Activated CD4-positive, alpha-beta T cell treated with anti-CD3 and anti-CD28 coated beads, Interleukin-2, Interleukin-4, amounts not matched to agents 100 ng/mL and 50 ng/mL, durations not matched to agents 16 hours and 8 hours (primary cell): ENCODE measurements around the gene FN3KRP.
A peak's percentile ranks its signal among the peaks of the same experiment; 100 is the strongest.
"Not testable (repeated sequence)": the region's sequence is repeated elsewhere in the genome, so short reads cannot be mapped to it uniquely, and the experiment has no call there.

Experiments
- DNase-seq: peaks from one replicate; pipeline ENCODE4 v3.0.0-alpha.2; 2020; ENCODE audit warnings: low spot score

The FN3KRP gene

GRCh38 chr17:82744736-82745135 lies 28.2 kb downstream of the FN3KRP start:
- not testable (repeated sequence) for DNase-seq

DNA sequence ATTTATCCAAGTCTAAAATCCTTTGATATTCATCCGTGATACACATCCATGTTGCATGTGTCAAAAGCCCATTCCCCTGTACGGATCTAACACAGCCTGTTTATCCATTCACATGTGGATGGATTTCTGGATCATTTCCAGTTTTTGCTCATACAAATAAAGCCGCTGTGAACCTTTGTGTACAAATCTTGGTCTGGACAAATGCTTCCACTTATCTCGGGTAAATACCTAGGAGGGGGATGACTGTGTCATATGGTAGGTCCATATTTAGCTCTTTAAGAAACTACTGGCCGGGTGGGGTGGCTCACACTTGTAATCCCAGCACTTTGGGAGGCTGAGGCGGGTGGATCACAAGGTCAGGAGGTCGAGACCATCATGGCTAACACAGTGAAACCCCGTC lies 29.0 kb downstream of the FN3KRP start:
- no peak for DNase-seq

DNA sequence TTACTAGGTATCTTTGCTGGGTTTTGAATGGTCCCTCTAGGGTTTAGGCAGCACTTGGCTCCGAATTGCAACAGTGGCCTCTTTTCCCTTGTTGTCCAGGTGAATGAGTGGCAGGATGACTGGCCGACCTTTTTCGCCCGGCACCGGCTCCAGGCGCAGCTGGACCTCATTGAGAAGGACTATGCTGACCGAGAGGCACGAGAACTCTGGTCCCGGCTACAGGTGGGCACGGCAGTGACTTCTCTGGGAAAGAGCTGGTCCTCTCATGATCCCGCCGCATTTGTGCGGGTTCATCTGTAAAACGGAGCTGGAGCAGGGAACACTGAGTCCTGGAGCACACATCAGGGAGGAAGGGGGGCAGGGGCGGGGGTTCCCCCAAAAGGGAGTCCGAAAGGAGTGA lies 32.2 kb downstream of the FN3KRP start:
- no peak for DNase-seq

- DNase-seq: no peak
These were observed 33.9 kb downstream of the FN3KRP start for GRCh38 chr17:82750241-82750908.

DNA sequence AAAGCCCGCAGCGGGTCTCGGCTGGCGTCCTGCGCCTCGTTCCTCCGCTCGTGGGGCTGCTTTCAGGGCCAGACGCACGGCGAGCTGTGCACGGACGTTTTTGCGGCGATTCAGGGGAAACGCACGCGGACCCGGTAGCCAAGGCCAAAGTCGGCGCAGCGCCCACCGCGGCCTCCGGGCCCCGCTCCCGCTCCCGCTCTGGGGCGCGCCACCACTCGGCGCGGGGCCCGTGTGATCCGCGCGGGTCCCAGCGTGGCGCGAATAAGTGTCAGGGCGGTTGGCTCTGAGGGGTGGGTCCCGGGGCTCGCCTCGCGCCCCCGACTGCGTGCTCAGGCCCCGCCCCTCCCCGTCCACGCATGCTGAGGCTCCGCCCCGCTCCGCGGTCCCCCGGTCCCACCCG lies 34.7 kb downstream of the FN3KRP start:
- DNase-seq: no peak

GRCh38 chr17:82751571-82752370 lies 35.3 kb downstream of the FN3KRP start, which contains the start of gene TBCD:
TSS of gene TBCD (plus strand) at chr17:82752065. CDS start at chr17:82752194, 129 bp downstream.
- DNase-seq: peak; percentile 90

GRCh38 chr17:82752371-82753200 lies 36.1 kb downstream of the FN3KRP start:
- DNase-seq: peak; percentile 6

- no peak for DNase-seq
These were observed 36.6 kb downstream of the FN3KRP start for GRCh38 chr17:82753201-82753464.

GRCh38 chr17:82754297-82755208 lies 38.0 kb downstream of the FN3KRP start:
- peak; percentile 25 for DNase-seq

DNA sequence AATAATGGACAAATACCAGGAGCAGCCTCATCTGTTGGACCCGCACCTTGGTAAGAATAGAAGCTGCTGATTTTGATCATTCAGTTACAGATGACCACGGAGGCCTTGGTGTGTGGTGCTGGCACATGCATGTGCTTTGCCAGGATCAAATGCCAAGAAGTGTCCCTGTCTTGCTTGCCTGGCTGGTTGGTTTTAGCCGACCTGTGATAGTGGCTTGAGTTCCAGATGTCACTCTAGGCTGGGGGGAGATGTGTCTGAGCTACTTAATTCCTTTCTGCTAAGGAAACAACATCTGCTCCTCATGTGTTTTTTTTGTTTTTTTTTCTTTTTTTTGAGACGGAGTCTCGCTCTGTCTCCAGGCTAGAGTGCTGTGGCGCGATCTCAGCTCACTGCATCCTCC lies 39.7 kb downstream of the FN3KRP start:
- DNase-seq: no peak

DNA sequence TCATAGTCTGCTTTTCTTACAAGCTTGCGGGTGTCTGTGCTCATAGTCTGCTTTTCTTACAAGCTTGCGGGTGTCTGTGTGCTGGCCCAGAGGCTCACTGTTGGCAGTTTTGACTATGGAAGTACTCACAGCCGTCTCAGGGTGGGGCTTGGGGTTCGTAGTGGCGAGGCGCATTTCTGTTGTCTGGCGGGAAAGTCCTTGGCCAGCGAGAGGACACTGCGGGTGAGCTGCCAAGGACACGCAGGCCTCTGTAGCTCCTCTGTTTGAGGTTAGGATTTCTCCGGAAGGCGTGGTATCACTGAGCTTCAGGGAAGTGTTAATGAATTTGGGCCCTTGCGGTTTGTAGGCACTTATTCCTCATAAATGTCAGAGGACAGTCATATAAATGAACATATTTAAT lies 48.9 kb downstream of the FN3KRP start:
- DNase-seq: no peak

- DNase-seq: peak; percentile 35
These were observed 50.7 kb downstream of the FN3KRP start for GRCh38 chr17:82767041-82767754.

GRCh38 chr17:82769041-82769440 lies 52.5 kb downstream of the FN3KRP start:
- DNase-seq: no peak

- no peak for DNase-seq
These were observed 55.5 kb downstream of the FN3KRP start for GRCh38 chr17:82772026-82772425.

GRCh38 chr17:82774456-82774855 lies 58.0 kb downstream of the FN3KRP start:
- DNase-seq: not testable (repeated sequence)

DNA sequence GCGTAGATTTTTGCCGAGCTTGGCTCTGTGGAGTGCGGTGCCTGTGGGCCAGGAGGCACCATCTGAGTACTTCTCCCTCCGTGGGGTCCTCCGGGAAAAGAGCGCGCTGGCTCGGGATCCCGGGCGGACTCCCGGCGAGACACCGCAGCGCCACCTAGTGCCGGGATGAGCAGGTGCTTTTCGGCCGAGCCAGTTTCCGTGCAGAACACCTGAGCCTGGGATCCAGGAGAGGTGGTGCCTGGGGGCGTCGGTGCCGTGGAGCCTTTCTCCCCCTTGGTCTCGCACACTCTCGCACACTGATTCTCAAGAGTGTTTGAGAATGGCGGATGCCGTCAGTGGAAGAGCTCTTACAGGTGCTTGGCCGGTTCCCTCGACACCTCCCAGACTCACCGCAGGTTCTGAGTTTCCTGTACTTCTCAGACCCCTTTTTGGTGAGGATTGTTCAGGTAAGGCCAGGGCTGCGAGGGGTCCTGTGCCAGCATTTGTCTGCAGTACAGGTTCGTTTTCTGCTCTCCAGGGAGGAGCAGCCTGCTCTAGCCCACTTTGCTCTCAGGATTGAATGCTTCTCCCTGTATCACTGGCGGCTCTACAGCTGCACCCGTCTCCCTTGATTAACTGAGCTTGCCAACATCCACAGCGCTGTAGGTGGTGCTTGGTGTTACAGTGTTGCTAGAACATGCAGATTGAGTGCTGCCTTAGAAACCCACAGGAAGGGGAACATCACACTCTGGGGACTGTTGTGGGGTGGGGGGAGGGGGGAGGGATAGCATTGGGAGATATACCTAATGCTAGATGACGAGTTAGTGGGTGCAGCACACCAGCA lies 58.7 kb downstream of the FN3KRP start:
- peak; percentile 27 for DNase-seq

DNA sequence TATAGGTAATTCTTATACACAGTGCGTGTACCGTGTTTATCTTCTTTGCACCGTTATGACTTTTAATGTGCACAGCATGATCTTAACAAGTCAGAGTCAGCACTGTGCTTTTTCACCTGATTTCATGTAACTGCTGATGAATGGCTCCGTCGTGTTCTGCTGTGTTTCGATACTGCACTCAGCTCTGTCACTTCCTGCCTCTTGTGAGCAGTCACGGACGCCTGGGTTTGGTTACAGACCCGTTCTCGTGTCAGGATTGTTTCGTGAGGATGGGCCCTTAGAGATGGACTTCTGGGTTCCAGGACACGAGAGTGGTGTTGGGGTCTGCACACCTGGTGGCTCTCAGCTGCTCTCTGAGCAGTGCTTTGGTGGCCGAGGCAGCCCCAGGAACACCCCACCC lies 59.9 kb downstream of the FN3KRP start:
- no peak for DNase-seq
